ENCODE measurements around the gene CHRNA3.

DNA sequence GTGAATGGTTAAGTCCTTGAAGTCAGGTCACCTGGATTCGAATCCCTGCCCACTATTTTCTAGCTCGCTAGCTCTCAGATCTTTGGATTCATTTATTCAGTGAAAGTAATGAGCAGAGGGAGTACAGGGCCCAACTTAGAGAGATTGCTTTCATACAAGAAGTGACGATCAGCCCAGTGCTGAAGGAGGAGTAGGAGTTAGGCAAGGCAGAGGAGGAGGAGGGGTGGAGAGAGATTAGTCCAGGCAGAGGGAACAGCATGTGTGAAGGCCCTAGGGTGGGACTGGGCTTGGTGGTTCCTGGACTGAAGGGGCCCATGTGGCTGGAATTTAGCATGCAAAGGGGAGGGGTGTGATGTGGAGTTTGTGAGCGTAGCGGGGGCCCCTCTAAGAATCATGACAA, 59.3 kb downstream of the CHRNA3 start:
- TF ChIP-seq, protein P1, sequence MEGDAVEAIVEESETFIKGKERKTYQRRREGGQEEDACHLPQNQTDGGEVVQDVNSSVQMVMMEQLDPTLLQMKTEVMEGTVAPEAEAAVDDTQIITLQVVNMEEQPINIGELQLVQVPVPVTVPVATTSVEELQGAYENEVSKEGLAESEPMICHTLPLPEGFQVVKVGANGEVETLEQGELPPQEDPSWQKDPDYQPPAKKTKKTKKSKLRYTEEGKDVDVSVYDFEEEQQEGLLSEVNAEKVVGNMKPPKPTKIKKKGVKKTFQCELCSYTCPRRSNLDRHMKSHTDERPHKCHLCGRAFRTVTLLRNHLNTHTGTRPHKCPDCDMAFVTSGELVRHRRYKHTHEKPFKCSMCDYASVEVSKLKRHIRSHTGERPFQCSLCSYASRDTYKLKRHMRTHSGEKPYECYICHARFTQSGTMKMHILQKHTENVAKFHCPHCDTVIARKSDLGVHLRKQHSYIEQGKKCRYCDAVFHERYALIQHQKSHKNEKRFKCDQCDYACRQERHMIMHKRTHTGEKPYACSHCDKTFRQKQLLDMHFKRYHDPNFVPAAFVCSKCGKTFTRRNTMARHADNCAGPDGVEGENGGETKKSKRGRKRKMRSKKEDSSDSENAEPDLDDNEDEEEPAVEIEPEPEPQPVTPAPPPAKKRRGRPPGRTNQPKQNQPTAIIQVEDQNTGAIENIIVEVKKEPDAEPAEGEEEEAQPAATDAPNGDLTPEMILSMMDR (IDR thresholded peaks at IDR 0.05; ENCODE audit: low read depth, low read length, poor library complexity, severe bottlenecking), result no peak
- no peak for TF ChIP-seq EZH2phosphoT487 (IDR thresholded peaks at IDR 0.05; ENCODE audit: borderline replicate concordance, low read length)
